GOT3 (cell line): ENCODE measurements around the gene SHANK3.

Experiments used
- DNase-seq: peaks from one replicate; lab custom pipeline; 2025; ENCODE audit warnings: mixed read lengths; lab: John Stamatoyannopoulos, UW

SHANK3 gene

GRCh38 chr22:50678218-50678650 is 5.6 kb downstream of the SHANK3 start:
- no peak for DNase-seq

GRCh38 chr22:50678651-50679521 is 6.3 kb downstream of the SHANK3 start:
- DNase-seq: no peak

GRCh38 chr22:50683086-50683993 is 10.7 kb downstream of the SHANK3 start:
- no peak for DNase-seq

GRCh38 chr22:50683994-50684371 is 11.4 kb downstream of the SHANK3 start:
- no peak for DNase-seq

- DNase-seq: no peak
Observed at GRCh38 chr22:50684501-50684900, 11.9 kb downstream of the SHANK3 start.

- DNase-seq: no peak
Observed at GRCh38 chr22:50684986-50685385, 12.4 kb downstream of the SHANK3 start.

GRCh38 chr22:50686794-50687193 is 14.2 kb downstream of the SHANK3 start:
- no peak for DNase-seq

- DNase-seq: no peak
Observed at GRCh38 chr22:50687829-50688228, 15.2 kb downstream of the SHANK3 start.

GRCh38 chr22:50688448-50688847 is 15.8 kb downstream of the SHANK3 start:
- DNase-seq: no peak

- DNase-seq: no peak
Observed at GRCh38 chr22:50691521-50691920, 18.9 kb downstream of the SHANK3 start.

GRCh38 chr22:50693462-50693861 is 20.8 kb downstream of the SHANK3 start:
- DNase-seq: no peak

GRCh38 chr22:50694099-50694605 is 21.5 kb downstream of the SHANK3 start:
- DNase-seq: no peak

- no peak for DNase-seq
Observed at GRCh38 chr22:50694766-50695420, 22.3 kb downstream of the SHANK3 start.

GRCh38 chr22:50695421-50696250 is 23.0 kb downstream of the SHANK3 start:
- DNase-seq: no peak

- DNase-seq: no peak
Observed at GRCh38 chr22:50696251-50696798, 23.7 kb downstream of the SHANK3 start.

GRCh38 chr22:50696799-50697561 is 24.4 kb downstream of the SHANK3 start:
- no peak for DNase-seq

GRCh38 chr22:50697667-50698506 is 25.3 kb downstream of the SHANK3 start:
- DNase-seq: no peak

GRCh38 chr22:50698546-50698945 is 25.9 kb downstream of the SHANK3 start:
- no peak for DNase-seq
